ENCODE measurements around the gene ABHD2. TPM values are rescaled to one million over a fixed set of nuclear protein-coding genes. Genes with fewer than 3 reads are reported as not detected.

Gene ABHD2
- polyA plus RNA-seq, 3 donors, result 30.8 to 67.1 (median 37.3) TPM

DNA sequence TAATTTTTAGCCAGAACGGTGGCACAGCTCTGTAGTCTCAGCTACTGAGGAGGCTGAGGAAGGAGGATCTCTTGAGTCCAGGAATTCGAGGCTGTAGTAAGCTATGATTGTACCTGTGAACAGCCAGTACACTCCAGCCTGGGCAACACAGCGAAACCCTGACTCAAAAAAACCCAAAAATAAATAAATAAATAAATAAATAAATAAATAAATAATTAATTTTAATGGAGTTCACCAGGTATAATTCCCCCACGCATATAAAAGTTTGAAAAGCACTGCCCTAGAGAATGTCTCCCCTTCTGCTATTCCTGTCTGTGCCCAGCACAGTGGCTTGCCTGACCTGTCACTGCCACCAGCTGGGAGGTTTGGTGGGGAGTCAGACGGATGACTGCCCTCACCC is 137.3 kb downstream of the ABHD2 start:
- no peaks in the 10 kb centered on the region for H3K9me3 Mint-ChIP-seq
- Histone ChIP-seq H3K36me3 (replicated peaks in 1 of 2; ENCODE audit: control insufficient read depth in 1 of 2, insufficient read depth in 2 of 2, low read length in 2 of 2) (no peaks in the 10 kb centered on the region), H3K9me3 (replicated peaks in 1 of 2; ENCODE audit: control insufficient read depth in 1 of 2, insufficient read depth in 1 of 2, low read length in 2 of 2) (no peaks in the 10 kb centered on the region), H3K4me1 (ENCODE audit: control insufficient read depth in 1 of 2, insufficient read depth in 2 of 2, low read length in 2 of 2) (no peaks in the 10 kb centered on the region), H2AFZ (ENCODE audit: insufficient read depth, low read depth, low read length, poor library complexity, severe bottlenecking) (no peak overlapping the region), H3K27me3 (ENCODE audit: control insufficient read depth in 2 of 2, insufficient read depth in 2 of 2, low read length in 2 of 2) (no peaks in the 10 kb centered on the region), H4K20me1 (ENCODE audit: insufficient read depth, low read length) (no peaks in the 10 kb centered on the region), H3K79me2 (ENCODE audit: insufficient read depth, low read length) (no peaks in the 10 kb centered on the region), H3K4me3 (replicated peaks in 1 of 3; ENCODE audit: low read depth in 2 of 3, low read length in 3 of 3) (no peak overlapping the region), H3K4me2 (replicated peaks; ENCODE audit: extremely low read depth, low read length, poor library complexity, severe bottlenecking) (no peak overlapping the region), H3K9ac (ENCODE audit: insufficient read depth, low read length, poor library complexity, severe bottlenecking) (no peak overlapping the region), H3K27ac (ENCODE audit: low read depth in 1 of 2, low read length in 2 of 2) (no peak overlapping the region)
- no peaks in the 10 kb centered on the region for H3K36me3 Mint-ChIP-seq
- no peak overlapping the region for H3K27ac Mint-ChIP-seq
- DNase-seq, result no peak
- intact Hi-C loops (cut with micrococcal nuclease), result no loop called here
- H3K27me3 Mint-ChIP-seq (ENCODE audit: low read depth in 3 of 3), result peaks cover under 1 to 4% (median 3%) of the 10 kb centered on the region in 3 donors
- no peak overlapping the region for H3K4me3 Mint-ChIP-seq
- no peaks in the 10 kb centered on the region for H3K4me1 Mint-ChIP-seq
- WGBS (ENCODE audit: insufficient coverage), result 92% methylated on average over 2 of the region's 5 CpGs
- TF ChIP-seq, protein P1, sequence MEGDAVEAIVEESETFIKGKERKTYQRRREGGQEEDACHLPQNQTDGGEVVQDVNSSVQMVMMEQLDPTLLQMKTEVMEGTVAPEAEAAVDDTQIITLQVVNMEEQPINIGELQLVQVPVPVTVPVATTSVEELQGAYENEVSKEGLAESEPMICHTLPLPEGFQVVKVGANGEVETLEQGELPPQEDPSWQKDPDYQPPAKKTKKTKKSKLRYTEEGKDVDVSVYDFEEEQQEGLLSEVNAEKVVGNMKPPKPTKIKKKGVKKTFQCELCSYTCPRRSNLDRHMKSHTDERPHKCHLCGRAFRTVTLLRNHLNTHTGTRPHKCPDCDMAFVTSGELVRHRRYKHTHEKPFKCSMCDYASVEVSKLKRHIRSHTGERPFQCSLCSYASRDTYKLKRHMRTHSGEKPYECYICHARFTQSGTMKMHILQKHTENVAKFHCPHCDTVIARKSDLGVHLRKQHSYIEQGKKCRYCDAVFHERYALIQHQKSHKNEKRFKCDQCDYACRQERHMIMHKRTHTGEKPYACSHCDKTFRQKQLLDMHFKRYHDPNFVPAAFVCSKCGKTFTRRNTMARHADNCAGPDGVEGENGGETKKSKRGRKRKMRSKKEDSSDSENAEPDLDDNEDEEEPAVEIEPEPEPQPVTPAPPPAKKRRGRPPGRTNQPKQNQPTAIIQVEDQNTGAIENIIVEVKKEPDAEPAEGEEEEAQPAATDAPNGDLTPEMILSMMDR (IDR thresholded peaks at IDR 0.05), result no peak

DNA sequence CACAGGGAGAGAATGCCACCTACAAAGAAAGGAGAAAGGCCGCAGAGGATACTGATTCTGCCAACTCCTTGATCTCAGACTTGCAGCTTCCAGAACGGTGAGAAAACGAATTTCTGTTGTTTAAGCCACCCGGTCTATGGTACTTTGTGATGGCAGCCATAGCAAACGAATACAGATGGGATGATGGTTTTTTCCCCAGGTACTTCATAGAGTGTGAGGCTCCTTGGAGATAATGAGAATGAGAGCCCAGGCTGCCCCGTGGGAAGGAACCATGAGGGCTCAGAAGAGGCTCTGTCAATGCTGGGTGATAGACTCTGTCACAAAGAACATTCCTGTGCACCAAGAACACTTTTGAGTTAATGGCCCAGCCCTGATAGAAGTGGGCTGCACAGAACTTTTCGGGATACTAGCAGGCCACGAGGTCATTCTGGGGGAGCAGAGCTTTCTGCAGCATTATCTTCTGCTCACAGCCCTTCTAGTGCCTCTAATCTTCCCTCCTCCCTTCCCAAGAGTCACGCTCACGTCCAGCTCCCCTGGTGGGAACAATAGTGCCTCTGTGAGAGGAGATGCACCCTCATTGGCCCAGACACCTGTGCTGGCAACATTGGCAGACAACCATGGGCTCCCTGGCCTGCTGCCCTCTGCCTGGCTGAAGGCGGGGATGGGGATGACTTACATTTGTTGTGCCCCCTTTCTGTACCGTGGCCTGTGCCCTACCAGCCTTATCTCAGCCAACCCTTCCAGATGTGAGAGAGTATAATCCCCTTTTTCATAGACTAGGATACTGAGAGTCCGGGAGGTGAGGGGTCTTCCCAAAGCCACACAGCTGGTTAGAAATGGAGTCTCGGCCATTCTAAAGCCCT is 138.3 kb downstream of the ABHD2 start:
- intact Hi-C loops (cut with micrococcal nuclease), result no loop called here
- Mint-ChIP-seq H3K4me1 (no peaks in the 10 kb centered on the region), H3K9me3 (no peaks in the 10 kb centered on the region), H3K27ac (no peak overlapping the region), H3K4me3 (no peak overlapping the region), H3K36me3 (no peaks in the 10 kb centered on the region), H3K27me3 (ENCODE audit: low read depth in 3 of 3) (peaks cover 0 to 11% (median 2%) of the 10 kb centered on the region in 3 donors)
- H3K9me3 ChIP-seq (replicated peaks in 1 of 2; ENCODE audit: control insufficient read depth in 1 of 2, insufficient read depth in 1 of 2, low read length in 2 of 2), result no peaks in the 10 kb centered on the region
- 97% methylated on average over 9 of the region's 14 CpGs for WGBS (ENCODE audit: insufficient coverage)
- H2AFZ ChIP-seq (ENCODE audit: insufficient read depth, low read depth, low read length, poor library complexity, severe bottlenecking), result no peak overlapping the region
- no peaks in the 10 kb centered on the region for H3K79me2 ChIP-seq (ENCODE audit: insufficient read depth, low read length)
- no peaks in the 10 kb centered on the region for H4K20me1 ChIP-seq (ENCODE audit: insufficient read depth, low read length)
- H3K27ac ChIP-seq (ENCODE audit: low read depth in 1 of 2, low read length in 2 of 2), result no peak overlapping the region
- H3K4me3 ChIP-seq (replicated peaks in 1 of 3; ENCODE audit: low read depth in 2 of 3, low read length in 3 of 3), result no peak overlapping the region
- H3K36me3 ChIP-seq (replicated peaks in 1 of 2; ENCODE audit: control insufficient read depth in 1 of 2, insufficient read depth in 2 of 2, low read length in 2 of 2), result no peaks in the 10 kb centered on the region
- no peaks in the 10 kb centered on the region for H3K27me3 ChIP-seq (ENCODE audit: control insufficient read depth in 2 of 2, insufficient read depth in 2 of 2, low read length in 2 of 2)
- no peak overlapping the region for H3K9ac ChIP-seq (ENCODE audit: insufficient read depth, low read length, poor library complexity, severe bottlenecking)
- TF ChIP-seq, protein P1 (IDR thresholded peaks at IDR 0.05), result no peak
- no peak overlapping the region for H3K4me2 ChIP-seq (replicated peaks; ENCODE audit: extremely low read depth, low read length, poor library complexity, severe bottlenecking)
- DNase-seq, result no peak
- H3K4me1 ChIP-seq (ENCODE audit: control insufficient read depth in 1 of 2, insufficient read depth in 2 of 2, low read length in 2 of 2), result no peaks in the 10 kb centered on the region
